Eye (tissue), 1 donor: ENCODE data around the gene STEAP3.
A peak's percentile ranks its signal among the peaks of the same experiment; 100 is the strongest.

Experiments used
- DNase-seq: peaks from one replicate; pipeline ENCODE4 v3.0.0-alpha.2; 2015

The STEAP3 gene

DNA sequence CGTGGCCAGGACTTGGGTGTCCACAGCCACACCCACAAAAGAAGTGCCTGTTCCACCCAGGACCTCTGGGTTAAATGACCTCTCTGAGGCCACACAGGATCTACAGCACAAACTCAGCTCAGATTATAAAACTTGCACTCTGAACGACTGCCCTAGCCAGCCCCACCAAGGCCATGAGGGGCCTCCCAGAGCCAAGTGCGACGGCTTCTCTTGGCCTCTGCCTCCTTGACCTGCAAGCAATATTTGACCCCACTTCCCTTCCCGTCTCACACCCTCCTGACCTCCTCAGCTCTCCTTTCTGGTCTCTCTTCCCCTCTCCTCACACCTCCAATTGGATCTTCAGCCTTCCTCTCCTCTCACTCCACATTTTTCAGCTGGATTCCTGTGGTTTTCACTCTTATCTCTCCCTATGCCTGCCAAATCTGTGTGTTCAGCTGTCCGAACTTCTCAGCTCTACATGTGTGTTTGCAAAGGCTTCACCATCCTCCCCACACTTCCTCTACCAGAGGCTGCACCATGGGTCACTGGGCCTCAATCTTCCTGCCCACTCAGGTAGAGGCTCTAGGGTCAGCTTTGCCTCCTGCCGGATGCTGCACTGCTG is 25.3 kb upstream of the STEAP3 start:
- DNase-seq: no peak

DNA sequence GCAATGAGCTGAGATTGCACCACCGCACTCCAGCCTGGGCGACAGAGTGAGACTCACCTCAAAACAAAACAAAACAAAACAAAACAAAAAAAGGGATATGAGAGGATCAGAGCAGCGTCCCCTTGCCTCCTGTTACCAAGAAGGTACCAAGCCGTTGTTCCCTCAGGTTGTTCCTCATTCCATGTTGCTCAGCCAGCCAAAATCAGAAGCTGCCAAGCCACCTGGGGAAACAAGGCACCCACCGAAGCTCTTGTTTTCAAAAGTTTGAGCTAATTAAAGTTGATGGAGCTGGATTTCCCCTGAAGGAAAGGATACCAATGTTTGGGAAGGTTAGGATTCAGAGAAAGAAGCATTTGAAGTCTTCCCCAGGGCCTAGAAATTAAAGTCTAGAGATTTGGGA is 21.8 kb upstream of the STEAP3 start:
- no peak for DNase-seq

DNA sequence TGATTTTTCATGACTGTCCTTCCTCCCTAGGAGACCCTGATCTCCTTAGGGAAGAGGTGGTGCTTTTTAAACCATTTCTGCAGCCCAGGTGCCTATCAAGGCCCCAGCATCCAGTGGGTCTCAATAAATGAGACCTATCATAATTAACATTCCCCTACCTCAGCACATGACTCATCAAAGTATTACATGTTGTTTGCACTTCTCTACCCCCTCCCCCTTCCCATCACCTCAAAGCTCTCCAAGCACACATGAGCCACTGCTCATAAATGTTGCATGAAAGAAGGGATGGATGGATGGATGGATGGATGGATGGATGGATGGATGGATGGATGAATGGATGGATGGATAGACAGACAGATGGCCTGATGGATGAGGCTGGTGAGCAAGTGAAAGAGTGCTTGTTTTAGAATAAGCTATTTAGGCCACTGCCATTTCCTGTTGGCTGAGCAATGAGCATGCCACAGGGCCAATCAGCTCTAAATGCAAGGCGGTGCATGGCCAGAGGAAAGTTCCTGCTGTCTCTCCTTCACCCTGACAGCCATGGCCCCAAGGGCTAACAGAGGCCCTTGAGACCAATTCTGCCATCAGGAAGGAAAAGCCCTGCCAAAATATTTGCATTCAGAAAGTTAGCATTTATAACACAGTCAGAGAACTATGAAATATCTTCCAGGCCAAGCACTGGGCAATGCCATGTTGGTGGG is 20.9 kb upstream of the STEAP3 start:
- no peak for DNase-seq

DNA sequence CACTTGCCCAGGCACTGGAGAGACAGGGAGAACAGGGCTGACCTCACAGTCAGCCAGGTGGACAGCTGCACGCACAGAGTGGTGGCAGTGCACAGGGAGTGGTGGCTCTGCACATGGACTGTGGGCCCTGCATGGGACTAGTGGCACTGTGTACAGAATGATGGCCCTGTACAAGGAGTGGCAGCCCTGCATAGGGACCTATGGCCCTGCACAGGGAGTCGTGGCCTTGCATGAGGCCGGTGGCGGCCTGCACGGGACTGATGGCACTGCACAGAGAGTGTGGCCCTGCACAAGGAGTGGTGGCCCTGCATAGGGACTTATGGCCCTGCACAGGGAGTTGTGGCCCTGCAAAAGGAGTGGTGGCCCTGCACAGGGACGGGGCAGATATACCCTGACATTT is 19.1 kb upstream of the STEAP3 start:
- DNase-seq: no peak

DNA sequence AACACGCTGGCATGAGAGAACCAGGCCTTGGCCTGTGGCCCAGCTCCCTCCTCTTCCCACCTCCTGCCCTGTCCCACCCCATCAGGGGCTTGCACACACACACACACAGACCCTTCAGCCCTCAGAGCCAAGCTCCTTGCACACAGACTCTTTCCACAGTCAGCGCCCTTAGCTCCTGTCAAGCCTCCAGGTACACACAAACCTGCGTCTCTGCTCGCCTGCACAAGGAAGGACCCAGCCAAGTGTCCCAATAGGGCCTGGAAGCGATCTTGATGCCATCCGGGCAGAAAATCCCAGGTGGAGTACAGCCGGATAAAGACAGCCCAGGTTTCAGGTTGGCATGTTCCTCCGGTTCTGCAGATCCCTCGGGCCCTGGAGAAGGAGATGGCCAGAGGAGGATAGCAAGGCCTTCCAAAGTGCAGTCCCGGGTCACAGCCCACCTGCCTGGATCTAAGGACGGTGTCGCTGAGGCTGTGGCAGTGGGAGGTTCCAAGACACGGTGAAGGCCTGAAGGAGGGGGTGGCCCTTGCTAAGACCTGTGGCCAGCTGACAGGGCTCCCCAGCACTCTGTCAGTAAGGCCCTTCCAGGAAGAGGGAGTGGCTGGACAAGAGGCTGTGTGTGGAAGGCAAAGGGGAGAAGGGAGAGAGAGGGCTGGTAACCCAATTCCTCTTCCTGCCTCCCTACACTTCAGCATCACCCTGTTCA is 18.5 kb upstream of the STEAP3 start:
- DNase-seq: no peak

DNA sequence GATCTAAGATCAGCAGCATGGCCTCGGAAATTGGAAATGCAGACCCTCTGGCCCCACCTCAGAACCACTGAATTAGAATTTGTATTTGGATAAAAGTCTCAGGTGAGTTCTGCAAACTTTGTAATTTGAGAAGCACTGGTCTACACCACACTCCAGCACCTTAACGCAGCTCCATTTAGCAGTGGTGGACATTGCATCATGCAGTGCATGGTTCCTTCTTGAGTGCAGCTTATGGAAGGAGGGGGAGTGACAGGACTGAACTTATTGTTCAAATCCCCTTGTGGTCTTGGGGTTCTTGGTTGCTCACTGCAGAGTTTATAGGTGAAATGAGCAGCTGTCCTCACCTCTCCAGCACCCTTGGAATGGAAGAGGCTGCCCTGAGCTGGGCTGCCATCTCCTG is 17.4 kb upstream of the STEAP3 start:
- no peak for DNase-seq

DNA sequence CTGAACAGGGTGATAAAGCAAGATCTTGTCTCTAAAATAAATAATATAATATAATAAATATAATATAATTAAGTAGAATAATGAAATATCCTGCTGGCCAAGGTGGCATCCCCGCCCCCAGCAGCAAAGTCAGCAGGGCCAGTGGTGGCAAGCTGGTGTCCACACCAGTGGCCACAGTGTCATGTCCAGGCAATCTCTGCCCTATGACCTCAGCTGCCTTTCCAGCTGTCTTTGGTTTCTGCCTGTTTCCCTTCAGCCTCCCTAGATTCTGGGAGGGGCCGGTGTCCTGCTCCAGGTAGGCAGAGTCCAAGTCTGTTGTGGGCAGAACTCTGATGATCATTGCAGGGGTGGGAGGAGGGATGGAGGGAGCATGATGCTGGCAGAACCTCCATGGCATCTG is 16.2 kb upstream of the STEAP3 start:
- DNase-seq: no peak

DNA sequence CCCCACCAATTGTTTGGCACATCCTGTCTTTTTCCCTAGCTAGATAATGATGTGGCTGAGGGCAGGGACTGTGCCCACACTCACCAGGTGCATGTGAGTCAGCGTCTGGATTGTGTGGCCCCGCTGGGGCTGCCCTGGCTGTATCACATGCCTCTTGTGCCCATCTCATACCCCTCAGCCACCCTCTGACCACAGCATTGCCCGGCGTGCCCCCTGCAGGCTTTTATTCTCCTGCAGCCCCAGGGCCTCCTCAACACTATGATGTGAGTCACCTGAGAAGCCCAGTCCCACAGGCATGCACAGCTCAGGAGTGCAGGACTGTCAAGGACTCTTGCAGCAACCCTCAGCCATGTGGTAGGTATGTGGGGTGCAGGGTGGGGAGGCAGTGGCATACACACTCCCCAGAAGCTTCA is 14.8 kb upstream of the STEAP3 start:
- no peak for DNase-seq

DNA sequence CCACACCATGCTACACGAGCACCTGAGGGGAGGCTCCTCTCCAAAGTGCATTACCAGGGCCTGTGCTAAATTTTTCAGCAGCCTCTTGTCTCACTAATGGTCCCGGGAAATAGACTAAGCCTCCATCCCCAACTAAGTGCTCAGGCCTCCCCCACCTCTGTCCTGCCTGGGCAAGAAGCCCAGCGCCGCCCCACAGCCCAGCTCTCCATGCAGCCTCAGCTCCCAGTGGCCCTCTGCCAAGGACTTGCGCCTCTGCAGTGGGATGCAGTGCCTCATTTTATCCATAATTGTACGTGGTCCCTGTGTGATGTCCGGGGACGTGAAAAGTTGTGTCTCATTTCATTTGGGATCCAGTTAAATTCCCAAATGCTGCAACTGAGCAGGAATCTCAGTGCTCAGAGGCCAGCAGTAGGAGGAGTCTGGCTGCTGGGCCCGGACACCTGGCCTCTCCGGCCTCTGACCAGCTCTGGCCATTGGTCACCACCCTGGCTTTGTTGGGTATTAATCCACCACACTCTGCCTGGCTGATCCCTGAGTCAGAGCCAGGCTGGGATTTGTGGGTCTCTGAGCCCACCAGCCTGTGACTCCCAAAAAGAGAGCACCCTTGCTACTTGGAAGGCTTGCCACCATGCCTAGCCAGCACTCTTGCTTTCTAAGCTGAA is 11.4 kb upstream of the STEAP3 start:
- no peak for DNase-seq

DNA sequence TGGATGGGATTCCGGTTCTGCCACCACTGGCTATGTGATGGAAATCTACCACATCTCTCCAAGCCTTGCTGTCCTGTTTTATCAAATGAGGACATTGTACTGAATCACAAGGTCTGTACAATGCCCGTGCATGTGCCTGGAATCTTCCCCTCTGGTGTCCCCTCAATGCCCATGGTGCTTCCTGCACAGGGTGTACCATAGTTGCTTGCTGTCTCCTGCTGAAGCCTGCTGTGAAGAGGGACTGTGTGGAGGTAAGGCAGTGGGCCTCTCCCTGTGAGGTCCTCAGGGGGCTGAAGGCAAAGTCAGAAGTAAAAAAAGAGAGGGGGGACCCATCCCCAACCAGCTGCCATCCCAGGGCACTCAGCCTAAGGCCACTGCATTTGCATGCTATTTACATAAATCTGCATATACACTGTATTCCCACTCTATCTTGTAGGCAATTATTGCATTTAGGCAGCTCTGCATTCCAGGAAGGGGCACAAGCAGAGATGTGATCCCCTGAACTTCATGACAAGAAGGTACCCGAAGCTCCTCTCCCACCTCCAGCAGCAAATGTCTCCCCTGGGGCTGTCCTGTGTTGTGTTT is 9.1 kb upstream of the STEAP3 start:
- no peak for DNase-seq

DNA sequence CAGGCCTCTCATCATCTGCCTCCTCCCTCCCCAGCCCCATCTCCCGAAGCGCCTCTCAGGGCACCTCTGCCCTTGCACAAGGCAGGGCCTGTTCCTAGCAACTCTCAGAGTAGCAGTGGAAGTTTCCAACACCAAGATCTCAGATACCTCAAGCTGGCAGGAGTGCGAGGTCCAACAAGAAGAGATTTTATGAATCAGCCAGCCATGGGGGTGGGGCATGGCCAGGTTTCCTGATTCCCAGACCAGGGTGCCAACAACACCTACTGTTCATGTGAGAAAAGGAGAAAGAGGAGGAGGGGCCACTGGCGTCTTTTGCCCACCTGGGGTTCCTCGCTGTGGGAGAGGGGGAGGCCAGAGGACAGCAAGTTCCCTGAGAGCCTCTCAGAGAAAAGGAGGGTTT is 6.6 kb upstream of the STEAP3 start:
- no peak for DNase-seq

DNA sequence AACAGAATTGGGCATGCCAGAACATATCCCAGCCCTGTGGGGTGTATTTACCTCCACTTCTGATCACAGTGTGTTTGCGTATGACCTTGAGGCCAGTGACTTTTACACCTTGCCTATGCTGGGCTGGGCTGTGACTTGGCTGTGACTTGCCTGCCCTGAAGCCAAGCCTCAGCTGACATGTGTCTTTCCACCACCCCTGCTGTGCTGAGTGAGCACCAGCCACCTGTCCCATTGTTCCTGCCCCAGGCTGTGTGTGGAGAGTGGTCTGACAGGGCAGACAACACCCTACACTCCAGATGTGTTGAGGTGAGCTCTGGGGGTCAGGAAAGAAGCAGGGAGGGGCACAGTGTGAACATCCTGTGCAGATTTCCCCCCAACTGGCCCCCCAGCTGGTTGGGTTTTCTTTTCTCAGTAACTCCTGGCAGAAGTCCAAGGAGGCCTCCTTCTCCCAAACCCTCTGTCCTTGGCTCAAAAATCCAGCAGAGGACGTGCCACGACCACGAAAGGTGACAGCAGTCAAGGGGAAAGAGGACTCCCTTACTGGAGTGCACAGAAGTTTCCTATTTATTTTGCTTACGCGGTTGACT is 5.1 kb upstream of the STEAP3 start:
- peak; percentile 61 for DNase-seq

DNA sequence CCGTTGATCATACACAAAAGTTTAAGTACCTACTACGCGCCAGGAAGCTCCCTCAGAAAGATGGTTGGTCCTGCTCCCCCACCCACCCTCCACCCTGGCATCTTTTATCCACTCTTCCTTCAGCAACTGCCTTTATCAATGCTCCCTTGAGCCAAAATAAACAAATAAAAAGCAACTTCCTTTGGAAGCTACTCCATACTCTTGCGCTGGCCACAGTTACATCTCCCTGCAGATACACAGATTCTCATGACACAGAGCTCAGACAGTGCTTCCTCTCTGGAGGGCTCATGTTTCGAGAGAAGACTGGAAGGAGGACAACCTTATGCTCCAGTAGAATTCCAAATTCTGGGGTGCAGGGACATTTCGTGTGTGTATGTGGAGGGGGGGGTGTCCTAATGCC is 3.8 kb upstream of the STEAP3 start:
- DNase-seq: no peak

DNA sequence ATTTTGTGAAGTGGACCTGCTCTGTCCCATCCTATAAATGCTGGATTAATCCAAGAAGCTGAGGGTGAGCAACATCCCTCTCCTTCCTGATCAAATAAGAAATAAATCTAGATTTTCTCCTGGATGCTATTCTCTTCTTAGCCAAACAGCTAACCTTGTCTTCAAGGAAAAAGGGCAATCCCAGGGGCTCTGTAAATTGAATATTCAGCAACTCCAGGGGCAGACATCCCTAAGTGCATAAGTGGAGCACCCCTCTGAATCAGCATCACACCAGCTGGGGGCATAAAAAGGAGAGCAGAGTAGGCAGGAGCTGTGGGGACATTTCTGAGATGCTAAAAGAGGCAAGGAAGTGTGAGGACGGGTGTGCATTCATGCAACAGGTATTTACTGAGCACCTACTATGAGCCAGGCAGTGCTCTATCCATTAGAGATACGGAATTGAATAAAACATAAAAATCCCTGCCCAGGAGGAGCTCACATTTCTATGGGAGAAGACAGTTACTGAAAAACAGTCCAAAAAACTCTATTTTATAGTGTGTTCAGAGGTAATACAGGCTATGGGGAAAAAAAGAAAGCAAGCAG is 2.8 kb upstream of the STEAP3 start:
- DNase-seq: no peak

DNA sequence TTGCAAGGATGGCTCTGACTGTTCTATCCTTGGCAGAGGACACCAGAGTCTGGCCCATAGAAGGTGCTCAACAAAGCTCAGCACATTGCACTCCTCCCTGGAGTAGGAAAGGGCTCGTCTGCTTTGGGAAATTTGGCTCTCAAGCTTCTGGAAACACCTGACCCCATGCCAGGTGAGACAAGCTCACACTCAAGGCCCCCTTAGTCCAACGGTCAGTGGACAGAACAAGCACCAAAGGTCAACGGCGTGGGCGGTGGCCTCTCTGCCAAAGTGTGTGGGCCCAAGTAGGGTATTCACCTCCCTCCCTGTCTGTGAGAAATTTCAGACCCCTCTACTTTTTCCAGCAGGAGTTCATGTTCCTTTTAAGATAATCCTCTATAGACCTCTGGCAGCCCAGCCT is 2.0 kb upstream of the STEAP3 start:
- DNase-seq: no peak

DNA sequence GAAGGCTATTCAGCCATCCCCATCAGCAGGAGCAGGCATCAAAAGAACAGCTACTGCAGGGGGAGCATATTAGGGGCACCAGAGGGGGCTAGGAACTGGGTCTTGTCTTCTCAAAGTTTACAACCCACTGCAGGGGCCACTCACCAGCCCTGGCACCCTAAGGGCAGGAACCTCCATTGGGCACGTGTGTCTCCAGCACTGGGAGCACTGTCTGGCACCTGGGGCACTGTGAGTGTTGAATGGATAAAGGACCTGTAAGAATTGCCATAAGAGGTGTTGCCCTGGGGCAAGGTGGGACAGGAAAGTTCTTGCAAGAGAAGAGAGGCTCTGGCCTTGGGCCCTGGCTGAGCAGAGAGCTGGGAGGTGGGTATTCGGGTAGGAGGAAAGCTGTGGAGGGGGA is 1.4 kb upstream of the STEAP3 start:
- DNase-seq: no peak

DNA sequence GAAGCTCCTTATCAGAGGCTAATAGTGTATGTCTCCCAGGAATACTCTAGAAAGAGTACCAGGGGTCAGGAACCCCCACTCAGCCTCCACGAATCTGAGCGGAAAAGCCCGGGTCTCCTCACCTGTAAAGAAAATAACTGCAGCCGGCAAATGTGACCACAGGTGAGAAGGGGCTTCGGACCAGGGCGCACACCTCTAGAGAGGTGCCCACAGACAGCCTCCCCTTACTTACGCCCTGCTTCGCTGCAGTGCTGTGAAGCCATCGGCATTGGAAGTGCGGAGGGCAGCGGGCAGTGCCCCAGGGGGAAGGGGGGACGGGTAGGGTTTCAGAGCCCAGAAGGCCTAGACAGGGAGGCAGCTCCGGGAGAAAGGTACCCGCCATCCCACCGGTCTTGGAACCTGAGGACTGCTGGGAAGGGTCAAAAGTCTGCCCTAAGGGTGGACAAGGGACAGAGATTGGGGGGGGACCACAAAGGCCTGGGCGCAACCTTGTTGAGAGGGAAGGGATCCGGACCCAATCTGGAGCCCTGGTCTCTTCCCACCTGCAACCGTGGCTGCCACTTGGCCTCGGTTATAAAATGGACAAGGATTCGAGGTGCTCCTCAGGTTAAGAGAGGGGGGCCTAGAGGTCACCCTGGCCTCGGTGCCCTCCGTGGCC is 642 bp upstream of the STEAP3 start:
- DNase-seq: no peak

DNA sequence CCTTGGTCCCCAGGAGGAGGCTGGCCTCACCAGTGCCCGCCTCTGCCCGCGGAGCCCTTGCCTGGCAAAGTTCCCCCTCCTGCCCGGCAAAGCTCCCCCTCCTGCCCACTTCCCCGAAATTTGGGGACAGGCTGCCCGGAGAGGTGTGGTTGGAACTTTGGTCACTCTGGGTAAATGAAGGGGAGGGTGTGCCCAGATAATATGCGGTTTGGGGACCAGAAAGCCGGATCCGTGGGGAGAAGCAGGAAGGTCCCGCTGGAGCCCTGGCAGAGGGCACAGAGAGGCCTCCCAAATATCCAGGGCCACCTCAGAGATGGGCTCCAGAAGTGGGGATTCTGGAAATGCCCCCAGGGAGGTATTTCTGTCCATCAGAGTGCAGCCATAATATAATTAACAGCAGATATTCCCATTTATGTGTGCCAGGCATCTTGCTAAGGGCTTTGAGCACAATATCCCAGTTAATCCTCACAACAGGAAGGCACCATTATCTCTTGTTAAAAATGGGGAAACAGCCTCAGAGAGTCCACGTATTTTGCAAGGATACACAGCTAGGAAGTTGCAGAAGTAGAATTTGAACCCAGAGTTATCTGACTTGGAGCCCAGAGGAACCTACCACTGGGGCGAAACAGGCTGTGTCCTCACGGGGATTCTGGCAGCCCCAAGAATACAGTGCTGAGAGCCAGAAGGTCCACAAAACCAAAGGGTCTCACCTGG is 914 bp downstream of the STEAP3 start:
- DNase-seq: no peak

DNA sequence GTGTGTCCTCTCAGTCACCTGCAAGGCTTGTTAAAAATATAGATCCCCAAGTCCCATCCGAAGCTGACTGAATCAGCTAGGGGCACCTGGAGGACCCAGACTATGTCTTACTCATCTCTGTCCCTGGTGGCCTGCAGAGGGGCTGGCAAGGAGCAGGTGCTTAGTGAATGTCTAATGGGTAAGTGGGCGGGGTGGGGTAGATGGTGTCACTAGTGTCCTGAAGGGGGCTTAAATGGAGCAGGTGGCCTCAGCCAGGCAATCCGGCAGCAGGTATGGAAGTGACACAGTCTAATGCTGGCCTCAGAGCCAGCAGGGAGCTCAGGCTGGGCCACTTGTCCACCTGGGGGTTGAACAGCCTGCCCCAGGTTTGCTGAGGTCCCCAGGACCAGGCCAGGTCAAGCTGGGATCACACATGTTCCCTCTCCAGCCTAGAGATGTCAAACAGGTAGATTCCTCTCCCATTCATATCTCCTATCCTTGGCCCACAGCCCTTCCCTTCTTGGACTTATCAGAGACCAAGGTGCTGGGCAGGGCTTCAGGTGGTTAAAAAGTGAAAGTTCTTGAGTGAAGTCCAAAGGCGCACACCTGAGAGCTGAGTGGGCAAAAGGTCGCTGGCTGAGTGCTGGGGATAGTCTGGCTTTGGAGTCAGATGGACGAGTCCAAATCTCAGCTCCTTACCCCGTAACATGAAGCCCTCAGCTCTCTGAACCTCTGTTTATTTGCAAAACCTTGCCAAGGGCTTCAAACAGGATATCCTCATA is 1.7 kb downstream of the STEAP3 start:
- no peak for DNase-seq

DNA sequence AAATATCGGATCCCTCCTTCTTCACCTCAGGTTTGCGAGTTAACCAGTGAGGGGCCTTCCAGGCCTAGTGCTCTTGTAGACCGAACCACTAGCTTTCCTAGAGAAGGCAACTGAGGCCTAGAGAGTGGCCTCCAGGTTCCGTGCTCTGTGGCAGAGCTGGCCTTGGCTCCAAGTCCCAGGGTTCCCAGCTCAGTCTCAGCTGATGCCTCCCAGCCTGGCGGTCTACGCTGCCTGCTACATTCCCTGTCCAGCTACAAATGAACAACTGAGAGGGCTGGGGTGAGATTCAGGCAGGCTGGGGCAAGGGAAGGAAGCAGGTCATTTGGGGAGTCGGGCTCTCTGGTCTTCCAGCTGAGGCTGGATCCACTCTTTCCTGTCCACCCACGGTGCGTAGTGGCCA is 2.3 kb downstream of the STEAP3 start:
- no peak for DNase-seq

DNA sequence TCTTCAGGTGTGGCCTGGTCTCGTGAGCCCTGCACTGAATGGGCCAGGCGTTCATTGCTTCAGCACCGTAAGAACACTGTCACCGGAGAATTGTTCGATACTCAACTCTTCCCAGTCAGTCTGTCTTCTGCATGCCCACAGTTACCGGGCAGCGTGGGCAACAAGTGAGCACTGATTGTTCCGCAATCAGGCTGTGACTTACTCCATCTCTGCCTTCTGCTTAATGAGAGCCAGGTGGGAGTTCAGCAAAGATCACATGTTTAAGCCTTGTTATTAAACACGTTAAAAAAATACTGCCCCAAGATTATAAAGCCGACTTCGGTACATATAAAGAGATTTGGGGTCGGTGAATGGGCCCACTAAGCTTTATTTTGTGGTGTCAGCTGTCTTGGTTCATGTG is 3.7 kb downstream of the STEAP3 start:
- no peak for DNase-seq
